ENCODE measurements around the gene NDFIP2.

The NDFIP2 gene

DNA sequence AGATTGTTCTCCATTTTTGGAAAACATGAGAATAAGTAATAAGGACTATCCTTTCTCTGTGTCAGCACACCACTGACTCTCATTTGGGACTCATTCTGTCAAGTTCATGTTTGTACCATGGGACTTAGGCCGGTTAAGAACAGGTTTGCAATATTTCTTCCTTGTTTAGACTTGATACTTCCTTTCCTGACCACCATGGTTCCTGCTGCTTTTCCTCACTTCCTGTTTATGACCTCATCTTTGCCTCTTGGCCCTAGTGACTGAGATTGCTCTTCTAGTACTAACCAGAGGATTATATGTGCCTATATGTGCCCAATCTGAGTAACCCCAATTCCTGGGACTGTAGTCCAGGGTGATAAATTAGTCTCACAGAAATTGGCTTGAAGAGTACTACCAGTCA lies 32.5 kb upstream of the NDFIP2 start:
- Histone ChIP-seq H3K4ac (ENCODE audit: low read depth, low read length) (no peak overlapping the region), H4K8ac (ENCODE audit: low read depth, low read length) (no peak overlapping the region), H3K18ac (ENCODE audit: low read length) (no peak overlapping the region), H2BK5ac (ENCODE audit: low read depth, low read length, poor library complexity) (no peak overlapping the region), H3K4me2 (ENCODE audit: low read length) (no peak overlapping the region), H3K23ac (ENCODE audit: low read length) (no peak overlapping the region), H4K12ac (ENCODE audit: low read depth, low read length) (no peak overlapping the region), H2BK120ac (ENCODE audit: insufficient read depth, low read length, poor library complexity) (no peak overlapping the region), H3K79me2 (ENCODE audit: control insufficient read depth, insufficient read depth, low read length, poor library complexity) (no peaks in the 10 kb centered on the region), H4K91ac (ENCODE audit: low read depth, low read length) (no peak overlapping the region), H3K4me3 (ENCODE audit: low read depth, low read length) (no peak overlapping the region), H3K4me1 (ENCODE audit: control insufficient read depth in 1 of 2, insufficient read depth in 2 of 2, low read length in 2 of 2) (no peaks in the 10 kb centered on the region), H3K79me1 (ENCODE audit: low read length) (no peaks in the 10 kb centered on the region), H3K36me3 (ENCODE audit: control insufficient read depth in 1 of 2, insufficient read depth in 2 of 2, low read length in 2 of 2) (no peaks in the 10 kb centered on the region), H3K9ac (ENCODE audit: low read length) (no peak overlapping the region), H2BK12ac (ENCODE audit: low read length) (no peak overlapping the region), H3K27me3 (ENCODE audit: insufficient read depth, low read length) (no peaks in the 10 kb centered on the region), H3K14ac (ENCODE audit: low read length) (no peak overlapping the region), H2AK5ac (ENCODE audit: low read length) (no peak overlapping the region), H2AFZ (ENCODE audit: insufficient read depth, low read length, poor library complexity) (no peak overlapping the region), H3K27ac (ENCODE audit: low read depth, low read length) (no peak overlapping the region), H3K9me3 (ENCODE audit: insufficient read depth, low read depth, low read length) (no peaks in the 10 kb centered on the region)
- no CpG with 5 or more reads among the region's 1 CpG for WGBS (ENCODE audit: extremely low coverage, insufficient coverage, insufficient read length)
- no peak for DNase-seq

DNA sequence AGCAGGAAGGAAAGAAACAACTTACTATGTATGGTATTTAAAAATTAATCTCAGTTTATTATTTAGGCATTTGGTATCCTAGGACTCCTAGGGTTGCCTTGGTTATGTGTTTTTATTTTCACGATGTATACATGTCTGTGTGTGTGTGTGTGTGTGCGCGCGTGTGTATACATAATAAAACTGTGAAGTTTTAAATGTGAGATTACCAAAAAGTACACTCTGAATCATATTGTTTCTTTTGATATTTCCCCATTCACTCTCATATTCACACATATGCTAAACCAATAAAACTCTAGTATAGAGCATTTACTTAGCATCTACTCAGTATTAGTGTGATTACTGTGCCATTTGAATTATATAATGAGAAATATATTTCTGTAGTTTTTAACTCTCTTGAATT lies 30.8 kb upstream of the NDFIP2 start:
- no peak overlapping the region for H3K4me2 ChIP-seq (ENCODE audit: low read length)
- H2AFZ ChIP-seq (ENCODE audit: insufficient read depth, low read length, poor library complexity), result no peak overlapping the region
- H3K79me2 ChIP-seq (ENCODE audit: control insufficient read depth, insufficient read depth, low read length, poor library complexity), result no peaks in the 10 kb centered on the region
- no peaks in the 10 kb centered on the region for H3K36me3 ChIP-seq (ENCODE audit: control insufficient read depth in 1 of 2, insufficient read depth in 2 of 2, low read length in 2 of 2)
- H2AK5ac ChIP-seq (ENCODE audit: low read length), result no peak overlapping the region
- H2BK120ac ChIP-seq (ENCODE audit: insufficient read depth, low read length, poor library complexity), result no peak overlapping the region
- peaks cover 1% of the 10 kb centered on the region for H3K79me1 ChIP-seq (ENCODE audit: low read length)
- H4K91ac ChIP-seq (ENCODE audit: low read depth, low read length), result no peak overlapping the region
- no peaks in the 10 kb centered on the region for H3K27me3 ChIP-seq (ENCODE audit: insufficient read depth, low read length)
- no peak overlapping the region for H3K27ac ChIP-seq (ENCODE audit: low read depth, low read length)
- H3K4me3 ChIP-seq (ENCODE audit: low read depth, low read length), result no peak overlapping the region
- no peak overlapping the region for H4K12ac ChIP-seq (ENCODE audit: low read depth, low read length)
- no CpG with 5 or more reads among the region's 4 CpGs for WGBS (ENCODE audit: extremely low coverage, insufficient coverage, insufficient read length)
- no peak overlapping the region for H4K8ac ChIP-seq (ENCODE audit: low read depth, low read length)
- H3K4me1 ChIP-seq (ENCODE audit: control insufficient read depth in 1 of 2, insufficient read depth in 2 of 2, low read length in 2 of 2), result peaks cover 0 to under 1% of the 10 kb centered on the region in 2 experiments
- no peak overlapping the region for H3K23ac ChIP-seq (ENCODE audit: low read length)
- no peak overlapping the region for H2BK12ac ChIP-seq (ENCODE audit: low read length)
- H3K9me3 ChIP-seq (ENCODE audit: insufficient read depth, low read depth, low read length), result no peaks in the 10 kb centered on the region
- no peak overlapping the region for H3K9ac ChIP-seq (ENCODE audit: low read length)
- no peak for DNase-seq
- no peak overlapping the region for H2BK5ac ChIP-seq (ENCODE audit: low read depth, low read length, poor library complexity)
- no peak overlapping the region for H3K14ac ChIP-seq (ENCODE audit: low read length)
- no peak overlapping the region for H3K4ac ChIP-seq (ENCODE audit: low read depth, low read length)
- H3K18ac ChIP-seq (ENCODE audit: low read length), result no peak overlapping the region

DNA sequence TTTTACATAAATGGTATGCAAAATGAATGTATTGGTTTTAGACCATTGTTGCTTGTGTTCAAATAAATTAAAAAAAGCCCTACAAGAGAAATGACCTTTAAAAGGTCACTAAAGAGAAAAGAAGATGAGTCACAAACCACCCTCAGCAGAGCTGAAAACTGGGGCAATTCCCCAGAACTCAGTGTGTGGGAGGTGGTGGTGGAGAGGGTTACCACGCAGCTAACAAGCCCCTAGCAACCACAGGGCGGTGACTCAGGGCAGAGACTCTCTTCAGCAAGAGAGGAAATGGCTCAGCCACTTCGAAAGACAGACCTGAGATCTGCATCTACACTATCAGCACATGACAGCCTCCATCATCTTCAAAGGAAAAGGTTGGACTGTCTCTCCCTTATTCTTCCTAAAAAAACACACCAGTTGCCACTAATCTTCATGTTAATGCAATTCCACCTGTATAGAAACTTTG lies 29.4 kb upstream of the NDFIP2 start:
- H2AFZ ChIP-seq (ENCODE audit: insufficient read depth, low read length, poor library complexity), result no peak overlapping the region
- H3K36me3 ChIP-seq (ENCODE audit: control insufficient read depth in 1 of 2, insufficient read depth in 2 of 2, low read length in 2 of 2), result no peaks in the 10 kb centered on the region
- no peak overlapping the region for H2BK12ac ChIP-seq (ENCODE audit: low read length)
- no peak overlapping the region for H4K8ac ChIP-seq (ENCODE audit: low read depth, low read length)
- no peak overlapping the region for H2BK120ac ChIP-seq (ENCODE audit: insufficient read depth, low read length, poor library complexity)
- H3K4me3 ChIP-seq (ENCODE audit: low read depth, low read length), result no peak overlapping the region
- no peak overlapping the region for H3K14ac ChIP-seq (ENCODE audit: low read length)
- no peaks in the 10 kb centered on the region for H3K9me3 ChIP-seq (ENCODE audit: insufficient read depth, low read depth, low read length)
- H3K4ac ChIP-seq (ENCODE audit: low read depth, low read length), result no peak overlapping the region
- H4K91ac ChIP-seq (ENCODE audit: low read depth, low read length), result no peak overlapping the region
- H3K79me2 ChIP-seq (ENCODE audit: control insufficient read depth, insufficient read depth, low read length, poor library complexity), result no peaks in the 10 kb centered on the region
- peak overlapping the region; percentile 73 for H3K27ac ChIP-seq (ENCODE audit: low read depth, low read length)
- H3K79me1 ChIP-seq (ENCODE audit: low read length), result peaks cover 4% of the 10 kb centered on the region
- WGBS (ENCODE audit: extremely low coverage, insufficient coverage, insufficient read length), result no CpG with 5 or more reads among the region's 3 CpGs
- peak overlapping the region; percentile 37 for H3K4me2 ChIP-seq (ENCODE audit: low read length)
- peaks cover 4 to 7% of the 10 kb centered on the region in 2 experiments for H3K4me1 ChIP-seq (ENCODE audit: control insufficient read depth in 1 of 2, insufficient read depth in 2 of 2, low read length in 2 of 2)
- H2AK5ac ChIP-seq (ENCODE audit: low read length), result no peak overlapping the region
- H3K27me3 ChIP-seq (ENCODE audit: insufficient read depth, low read length), result no peaks in the 10 kb centered on the region
- H3K23ac ChIP-seq (ENCODE audit: low read length), result no peak overlapping the region
- no peak overlapping the region for H3K9ac ChIP-seq (ENCODE audit: low read length)
- DNase-seq, result peak; percentile 77 to 82
- H3K18ac ChIP-seq (ENCODE audit: low read length), result no peak overlapping the region
- no peak overlapping the region for H2BK5ac ChIP-seq (ENCODE audit: low read depth, low read length, poor library complexity)
- H4K12ac ChIP-seq (ENCODE audit: low read depth, low read length), result no peak overlapping the region

DNA sequence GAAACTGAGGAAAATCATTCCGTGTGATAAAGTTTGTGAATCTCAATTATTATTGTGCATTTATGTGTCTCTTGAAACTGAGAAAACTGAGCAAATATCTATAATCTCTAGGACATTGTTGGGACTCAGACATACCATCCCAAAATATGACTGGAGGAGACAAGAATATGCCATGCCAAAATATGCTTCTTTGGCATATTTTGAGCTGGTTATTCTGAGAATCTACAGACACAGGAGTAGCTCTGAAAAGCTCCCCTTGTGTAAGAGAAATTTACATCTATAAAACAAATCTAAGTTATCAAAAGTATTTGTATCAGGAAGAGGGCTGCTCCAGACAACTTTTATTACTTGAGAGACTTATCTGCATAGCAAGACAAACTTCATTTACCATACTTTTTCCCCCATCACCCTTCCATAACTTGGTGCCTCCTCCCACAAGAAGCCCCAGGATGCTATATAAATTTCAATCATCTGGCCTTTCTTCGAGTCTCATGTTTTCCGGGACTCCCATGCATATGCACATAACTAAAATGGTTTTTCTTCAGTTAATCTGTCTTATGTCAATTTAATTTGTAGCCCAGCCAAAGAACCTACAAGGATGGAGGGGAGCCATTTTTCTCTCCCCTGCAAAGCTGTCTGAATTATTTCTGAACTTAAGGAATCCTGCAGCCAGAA lies 28.6 kb upstream of the NDFIP2 start:
- Histone ChIP-seq H4K12ac (ENCODE audit: low read depth, low read length) (no peak overlapping the region), H3K14ac (ENCODE audit: low read length) (no peak overlapping the region), H4K8ac (ENCODE audit: low read depth, low read length) (no peak overlapping the region), H3K79me1 (ENCODE audit: low read length) (peaks cover 6% of the 10 kb centered on the region), H3K4me3 (ENCODE audit: low read depth, low read length) (no peak overlapping the region), H3K4me1 (ENCODE audit: control insufficient read depth in 1 of 2, insufficient read depth in 2 of 2, low read length in 2 of 2) (peaks cover 4 to 7% of the 10 kb centered on the region in 2 experiments), H3K9ac (ENCODE audit: low read length) (no peak overlapping the region), H2BK120ac (ENCODE audit: insufficient read depth, low read length, poor library complexity) (no peak overlapping the region), H3K36me3 (ENCODE audit: control insufficient read depth in 1 of 2, insufficient read depth in 2 of 2, low read length in 2 of 2) (no peaks in the 10 kb centered on the region), H3K9me3 (ENCODE audit: insufficient read depth, low read depth, low read length) (no peaks in the 10 kb centered on the region), H2AFZ (ENCODE audit: insufficient read depth, low read length, poor library complexity) (no peak overlapping the region), H2AK5ac (ENCODE audit: low read length) (no peak overlapping the region), H3K18ac (ENCODE audit: low read length) (no peak overlapping the region), H3K4ac (ENCODE audit: low read depth, low read length) (no peak overlapping the region), H3K27me3 (ENCODE audit: insufficient read depth, low read length) (no peaks in the 10 kb centered on the region), H3K23ac (ENCODE audit: low read length) (no peak overlapping the region), H3K4me2 (ENCODE audit: low read length) (no peak overlapping the region), H3K79me2 (ENCODE audit: control insufficient read depth, insufficient read depth, low read length, poor library complexity) (no peaks in the 10 kb centered on the region), H2BK5ac (ENCODE audit: low read depth, low read length, poor library complexity) (no peak overlapping the region), H2BK12ac (ENCODE audit: low read length) (no peak overlapping the region), H3K27ac (ENCODE audit: low read depth, low read length) (peak overlapping the region; percentile 71), H4K91ac (ENCODE audit: low read depth, low read length) (no peak overlapping the region)
- no CpG with 5 or more reads among the region's 3 CpGs for WGBS (ENCODE audit: extremely low coverage, insufficient coverage, insufficient read length)
- DNase-seq, result no peak
